Activated CD4-positive, alpha-beta memory T cell treated with anti-CD3 and anti-CD28 coated beads, Interleukin-2, amount 10 ng/mL, durations not matched to agents 7 days and 5 days (primary cell): ENCODE measurements around the gene ZMPSTE24. TPM values are rescaled to one million over a fixed set of nuclear protein-coding genes. Genes with fewer than 3 reads are reported as not detected.

Experiments used
- CTCF ChIA-PET: fragments of 350-600 bp; sonication (Branson Sonifier 250); formaldehyde crosslinking; loops from one replicate; lab custom pipeline; 2021; ENCODE audit warnings: antibody characterized with exemption, inconsistent platforms; lab: Charles Lee
- POLR2A ChIA-PET: fragments of 350-600 bp; sonication (Branson Sonifier 250); formaldehyde crosslinking; loops from one replicate; lab custom pipeline; 2021; ENCODE audit warnings: antibody characterized with exemption; lab: Charles Lee
- DNase-seq: peaks from one replicate; pipeline ENCODE4 v3.0.0-alpha.2; 2020
- H3K27ac Mint-ChIP-seq: one replicate; pipeline ENCODE4 v1.8.0; 2021; ENCODE audit warnings: mild to moderate bottlenecking, mixed read lengths
- H3K27me3 Mint-ChIP-seq: one replicate; pipeline ENCODE4 v1.8.0; 2021; ENCODE audit warnings: mixed read lengths
- H3K36me3 Mint-ChIP-seq: one replicate; pipeline ENCODE4 v1.8.0; 2021; ENCODE audit warnings: low read depth, mixed read lengths
- H3K4me1 Mint-ChIP-seq: one replicate; pipeline ENCODE4 v1.8.0; 2021; ENCODE audit warnings: mixed read lengths
- H3K4me3 Mint-ChIP-seq: one replicate; pipeline ENCODE4 v1.8.0; 2021; ENCODE audit warnings: mild to moderate bottlenecking, mixed read lengths
- H3K9me3 Mint-ChIP-seq: one replicate; pipeline ENCODE4 v1.8.0; 2021; ENCODE audit warnings: mixed read lengths
- total RNA-seq, 2 experiments: library from RNA; stranded (reverse); gene quantifications; one replicate each; pipeline ENCODE4 v1.2.3, GENCODE V29; 2021

The ZMPSTE24 gene
- total RNA-seq, 2 experiments from 2014 or later = 23.8 to 25.4 TPM

DNA sequence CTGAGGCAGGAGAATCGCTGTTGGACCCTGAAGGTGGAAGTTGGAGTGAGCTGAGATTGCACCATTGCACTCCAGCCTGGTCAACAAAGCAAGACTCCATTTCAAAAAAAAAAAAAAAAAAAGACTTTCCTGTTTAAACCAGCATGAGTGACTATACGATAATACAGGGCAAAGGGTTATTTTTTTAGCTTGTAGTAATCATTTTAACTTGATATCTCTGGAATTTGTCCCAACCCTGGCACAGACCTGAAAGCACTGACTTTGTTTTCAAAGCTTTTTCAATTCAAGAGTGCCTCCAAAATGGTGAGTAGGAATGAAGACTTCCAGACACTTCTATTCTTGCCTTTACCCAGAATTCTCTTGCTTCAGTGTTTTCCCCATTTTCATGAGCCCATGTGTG lies 14.7 kb upstream of the ZMPSTE24 start:
- H3K27me3 Mint-ChIP-seq = no peaks in the 10 kb centered on the region
- CTCF ChIA-PET = interaction anchor here (1.2 kb wide), 1 partner anchor 81 kb away, joined by 5 read pairs; the partner anchor contains the start of gene RLF
- H3K27ac Mint-ChIP-seq = no peak overlapping the region
- peaks cover 42% of the 10 kb centered on the region for H3K4me1 Mint-ChIP-seq
- DNase-seq = no peak
- no peak overlapping the region for H3K4me3 Mint-ChIP-seq
- no peaks in the 10 kb centered on the region for H3K9me3 Mint-ChIP-seq
- POLR2A ChIA-PET = interaction anchor here (0.6 to 4.6 kb wide), 4 partner anchors 12 to 338 kb away, joined by 3 to 48 read pairs (median 20); partner anchors contain the start of gene ZMPSTE24
- peaks cover 23% of the 10 kb centered on the region for H3K36me3 Mint-ChIP-seq

DNA sequence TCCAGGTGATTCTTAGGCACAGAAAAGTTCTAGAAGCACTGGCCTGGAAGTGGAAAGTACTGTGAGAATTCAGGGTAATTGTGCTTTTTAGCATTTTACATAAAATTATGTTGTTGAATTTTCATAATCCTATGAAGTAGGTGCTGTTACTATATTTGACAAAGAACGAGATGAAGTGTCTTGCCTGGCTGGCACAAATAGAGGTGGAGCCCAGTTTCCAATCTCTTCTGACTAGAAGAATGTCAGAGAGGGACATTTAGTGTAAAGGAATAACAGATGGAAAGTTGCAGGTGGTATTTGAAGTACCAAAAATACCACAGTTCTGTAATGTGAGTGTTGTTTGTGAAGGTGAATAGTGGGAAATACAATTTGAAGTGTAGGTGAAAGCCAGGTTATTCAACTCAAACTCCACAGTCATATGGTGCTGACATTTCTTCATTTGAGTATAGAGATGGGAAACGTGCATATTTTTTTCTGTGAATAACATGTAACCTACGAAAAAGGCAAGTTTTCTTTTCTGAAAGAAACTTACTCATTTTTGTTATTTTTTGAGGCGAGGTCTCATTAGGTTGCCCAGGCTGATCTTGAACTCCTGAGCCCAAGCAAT lies 13.8 kb upstream of the ZMPSTE24 start:
- Mint-ChIP-seq H3K9me3 (no peaks in the 10 kb centered on the region), H3K27me3 (no peaks in the 10 kb centered on the region), H3K4me1 (peaks cover 37% of the 10 kb centered on the region), H3K4me3 (no peak overlapping the region), H3K27ac (no peak overlapping the region), H3K36me3 (peaks cover 15% of the 10 kb centered on the region)
- CTCF ChIA-PET = interaction anchor here (0.5 kb wide), 1 partner anchor 329 kb away, joined by 3 read pairs; no protein-coding TSS in a partner anchor
- POLR2A ChIA-PET = interaction anchor here (4.6 kb wide), 1 partner anchor 13 kb away, joined by 48 read pairs; the partner anchor contains the start of gene ZMPSTE24
- no peak for DNase-seq

GRCh38 chr1:40245686-40246085 lies 12.3 kb upstream of the ZMPSTE24 start:
- POLR2A ChIA-PET = interaction anchor here (1.0 kb wide), 1 partner anchor 12 kb away, joined by 4 read pairs; the partner anchor contains the start of gene ZMPSTE24
- Mint-ChIP-seq H3K27me3 (no peaks in the 10 kb centered on the region), H3K27ac (no peak overlapping the region), H3K4me3 (no peak overlapping the region), H3K36me3 (peaks cover 3% of the 10 kb centered on the region), H3K4me1 (peaks cover 30% of the 10 kb centered on the region), H3K9me3 (no peaks in the 10 kb centered on the region)
- no peak for DNase-seq
- CTCF ChIA-PET = no interaction called here

- DNase-seq = no peak
- Mint-ChIP-seq H3K4me1 (peaks cover 22% of the 10 kb centered on the region), H3K9me3 (no peaks in the 10 kb centered on the region), H3K27ac (no peak within 1 kb of the TSS), H3K27me3 (no peaks in the 10 kb centered on the region), H3K36me3 (no peaks in the 10 kb centered on the region), H3K4me3 (no peak within 1 kb of the TSS)
- ChIA-PET POLR2A (no interaction called here), CTCF (interaction anchor here (0.7 kb wide), 1 partner anchor 45 kb away, joined by 3 read pairs; no protein-coding TSS in a partner anchor)
Measured at GRCh38 chr1:40247655-40248054, 10.4 kb upstream of the ZMPSTE24 start, which contains the start of gene TMCO2. Gene TMCO2, plus strand, starts transcription at chr1:40247937. Its CDS starts 57 bp downstream, at chr1:40247994.

- Mint-ChIP-seq H3K9me3 (no peaks in the 10 kb centered on the region), H3K27me3 (no peaks in the 10 kb centered on the region), H3K27ac (no peak overlapping the region), H3K4me1 (peaks cover 22% of the 10 kb centered on the region), H3K4me3 (no peak overlapping the region), H3K36me3 (no peaks in the 10 kb centered on the region)
- DNase-seq = no peak
- ChIA-PET CTCF (interaction anchor here (1.0 kb wide), 1 partner anchor 9 kb away, joined by 7 read pairs; no protein-coding TSS in a partner anchor), POLR2A (no interaction called here)
Measured at GRCh38 chr1:40248412-40248811, 9.6 kb upstream of the ZMPSTE24 start.

DNA sequence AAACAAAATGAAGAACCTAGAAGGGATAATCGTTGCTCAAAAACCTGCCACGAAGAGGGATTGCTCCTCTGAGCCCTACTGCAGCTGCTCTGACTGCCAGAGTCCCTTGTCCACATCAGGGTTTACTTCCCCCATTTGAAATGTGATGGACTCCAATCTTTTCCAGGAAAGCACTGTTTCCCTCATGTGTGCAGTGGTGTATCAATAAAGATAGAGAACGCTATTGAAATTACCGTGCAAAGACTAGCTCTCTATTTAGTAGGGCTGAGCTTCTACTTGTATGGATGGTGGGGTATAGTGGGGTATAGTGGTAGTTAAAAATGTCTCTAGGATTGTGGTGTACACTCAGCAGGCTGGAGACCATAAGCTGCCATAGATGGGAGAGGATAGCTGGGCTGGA lies 6.6 kb upstream of the ZMPSTE24 start:
- Mint-ChIP-seq H3K9me3 (no peaks in the 10 kb centered on the region), H3K27ac (no peak overlapping the region), H3K27me3 (no peaks in the 10 kb centered on the region), H3K36me3 (peaks cover 3% of the 10 kb centered on the region), H3K4me1 (peaks cover 22% of the 10 kb centered on the region), H3K4me3 (no peak overlapping the region)
- ChIA-PET POLR2A (no interaction called here), CTCF (no interaction called here)
- no peak for DNase-seq

- CTCF ChIA-PET = interaction anchor here (0.7 kb wide), 1 partner anchor 595 kb away, joined by 5 read pairs; no protein-coding TSS in a partner anchor
- POLR2A ChIA-PET = no interaction called here
- H3K4me3 Mint-ChIP-seq = no peak overlapping the region
- no peak for DNase-seq
- H3K9me3 Mint-ChIP-seq = no peaks in the 10 kb centered on the region
- no peaks in the 10 kb centered on the region for H3K27me3 Mint-ChIP-seq
- H3K36me3 Mint-ChIP-seq = peaks cover 3% of the 10 kb centered on the region
- H3K27ac Mint-ChIP-seq = no peak overlapping the region
- H3K4me1 Mint-ChIP-seq = peaks cover 26% of the 10 kb centered on the region
Measured at GRCh38 chr1:40252601-40253000, 5.4 kb upstream of the ZMPSTE24 start.

GRCh38 chr1:40255231-40255630 lies 2.8 kb upstream of the ZMPSTE24 start:
- DNase-seq = no peak
- H3K36me3 Mint-ChIP-seq = peaks cover 9% of the 10 kb centered on the region
- ChIA-PET POLR2A (interaction anchor here (1.4 to 5.0 kb wide), 2 partner anchors 13 to 94 kb away, joined by 3 to 48 read pairs; partner anchors contain the start of gene RLF), CTCF (interaction anchor here (1.0 to 3.5 kb wide), 2 partner anchors 14 to 84 kb away, joined by 3 to 10 read pairs; no protein-coding TSS in a partner anchor)
- H3K4me3 Mint-ChIP-seq = no peak overlapping the region
- peaks cover 37% of the 10 kb centered on the region for H3K4me1 Mint-ChIP-seq
- H3K27me3 Mint-ChIP-seq = no peaks in the 10 kb centered on the region
- no peaks in the 10 kb centered on the region for H3K9me3 Mint-ChIP-seq
- no peak overlapping the region for H3K27ac Mint-ChIP-seq

DNA sequence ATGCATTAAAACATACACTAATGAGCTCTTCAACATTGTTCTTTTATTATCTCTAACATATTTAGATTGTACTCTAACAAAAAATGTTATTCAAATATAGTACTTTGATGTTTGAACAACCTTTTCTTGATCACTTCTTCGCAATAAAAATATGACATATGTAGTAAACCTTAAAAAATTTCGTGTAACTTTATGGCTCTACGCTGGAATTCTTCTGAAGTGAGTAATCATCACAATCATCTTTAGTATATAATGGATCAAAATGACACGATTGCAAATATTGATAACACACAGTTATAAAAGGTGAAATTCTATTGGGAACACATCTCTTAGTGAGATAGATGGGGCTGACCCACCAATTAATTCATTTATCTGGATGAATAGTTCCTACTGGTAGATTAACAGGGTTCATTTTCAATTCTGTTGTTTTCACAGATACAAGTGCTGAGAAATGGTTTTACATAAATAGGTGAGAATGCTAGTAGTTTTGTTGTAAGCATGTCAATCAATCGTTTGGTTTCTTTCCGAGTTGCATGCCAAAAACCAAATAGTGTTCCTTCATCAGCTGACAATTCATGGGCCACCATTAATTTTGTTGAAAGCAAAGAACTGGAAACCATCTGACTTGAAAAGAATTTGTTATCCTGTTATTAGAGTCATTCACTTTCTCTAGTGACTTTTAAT lies 1.5 kb upstream of the ZMPSTE24 start:
- ChIA-PET POLR2A (interaction anchor here (1.0 to 5.0 kb wide), 12 partner anchors 15 to 217 kb away, joined by 3 to 48 read pairs (median 6); partner anchors contain the start of genes CAP1, RLF and SMAP2), CTCF (interaction anchor here (0.9 to 3.5 kb wide), 6 partner anchors 8 to 104 kb away, joined by 3 to 10 read pairs (median 6); no protein-coding TSS in a partner anchor)
- no peak for DNase-seq
- peaks cover 43% of the 10 kb centered on the region for H3K4me1 Mint-ChIP-seq
- H3K27me3 Mint-ChIP-seq = no peaks in the 10 kb centered on the region
- H3K9me3 Mint-ChIP-seq = no peaks in the 10 kb centered on the region
- H3K27ac Mint-ChIP-seq = peak overlapping the region; percentile 99
- peaks cover 22% of the 10 kb centered on the region for H3K36me3 Mint-ChIP-seq
- H3K4me3 Mint-ChIP-seq = peak overlapping the region; percentile 96

GRCh38 chr1:40257313-40257687 lies 736 bp upstream of the ZMPSTE24 start:
- Mint-ChIP-seq H3K9me3 (no peaks in the 10 kb centered on the region), H3K4me3 (peak overlapping the region; percentile 96), H3K36me3 (peaks cover 30% of the 10 kb centered on the region), H3K27ac (peak overlapping the region; percentile 99), H3K27me3 (no peaks in the 10 kb centered on the region), H3K4me1 (peaks cover 43% of the 10 kb centered on the region)
- ChIA-PET POLR2A (interaction anchor here (0.6 to 5.0 kb wide), 20 partner anchors 12 to 274 kb away, joined by 3 to 48 read pairs (median 5); partner anchors contain the start of genes CAP1, COL9A2, PPT1 and RLF), CTCF (interaction anchor here (0.9 to 3.5 kb wide), 8 partner anchors 9 to 148 kb away, joined by 3 to 10 read pairs (median 6); no protein-coding TSS in a partner anchor)
- no peak for DNase-seq

DNA sequence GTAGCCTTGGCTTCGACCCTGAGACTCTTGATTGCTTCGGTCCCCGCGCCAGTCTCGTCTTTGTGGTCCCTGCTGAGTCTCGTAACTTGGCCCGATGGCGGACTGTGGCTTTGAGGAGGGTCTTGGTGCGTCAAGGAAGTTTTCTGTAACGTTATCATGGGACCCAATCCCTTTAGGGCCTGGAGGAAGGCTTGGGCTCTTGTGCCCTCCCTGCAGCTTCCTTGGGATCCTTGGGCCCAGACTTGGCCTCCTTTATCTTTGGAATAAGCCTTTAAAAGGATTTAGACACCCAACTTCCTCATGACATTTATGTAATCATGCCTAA lies 371 bp downstream of the ZMPSTE24 start:
- Mint-ChIP-seq H3K4me1 (peaks cover 52% of the 10 kb centered on the region), H3K27ac (peak overlapping the region; percentile 99), H3K4me3 (peak overlapping the region; percentile 96), H3K36me3 (peaks cover 39% of the 10 kb centered on the region), H3K27me3 (no peaks in the 10 kb centered on the region), H3K9me3 (no peaks in the 10 kb centered on the region)
- ChIA-PET POLR2A (interaction anchor here (0.6 to 5.0 kb wide), 18 partner anchors 9 to 273 kb away, joined by 3 to 48 read pairs (median 5); partner anchors contain the start of genes CAP1, COL9A2, PPT1 and RLF), CTCF (interaction anchor here (1.0 to 3.5 kb wide), 5 partner anchors 17 to 147 kb away, joined by 5 to 10 read pairs (median 10); no protein-coding TSS in a partner anchor)
- DNase-seq = no peak

DNA sequence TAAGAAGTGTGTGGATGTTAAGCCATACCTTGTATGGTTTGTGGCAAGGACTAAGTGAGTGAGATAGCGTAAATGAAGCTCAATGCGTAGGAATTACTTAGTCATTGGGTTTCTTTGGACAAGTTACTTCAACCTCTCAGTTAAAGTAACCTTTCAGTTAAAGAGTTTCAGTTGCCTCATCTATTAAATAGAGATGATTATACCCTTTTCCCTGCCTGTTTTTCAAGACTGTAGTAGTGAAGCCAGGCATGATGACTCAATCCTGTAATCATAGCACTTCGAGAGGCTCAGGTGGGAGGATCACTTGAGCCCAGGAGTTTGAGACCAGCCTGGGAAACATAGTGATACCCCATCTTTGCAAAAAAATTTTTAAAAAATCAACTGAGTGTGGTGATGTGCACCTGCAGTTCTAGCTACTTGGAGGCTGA lies 6.3 kb downstream of the ZMPSTE24 start:
- Mint-ChIP-seq H3K4me3 (no peak overlapping the region), H3K27me3 (no peaks in the 10 kb centered on the region), H3K4me1 (peaks cover 44% of the 10 kb centered on the region), H3K36me3 (peaks cover 48% of the 10 kb centered on the region), H3K27ac (peak overlapping the region; percentile 21), H3K9me3 (no peaks in the 10 kb centered on the region)
- CTCF ChIA-PET = interaction anchor here (1.0 kb wide), 1 partner anchor 112 kb away, joined by 6 read pairs; no protein-coding TSS in a partner anchor
- POLR2A ChIA-PET = no interaction called here
- DNase-seq = no peak
